IMR-90 (cell line): ENCODE data around the gene NPS. TPM values are rescaled to one million over a fixed set of nuclear protein-coding genes. Genes with fewer than 3 reads are reported as not detected.

Experiments
- ATAC-seq: fragments of 200-7000 bp; cut with Tn5 transposase; 2 replicates; pipeline ENCODE4 v1.9.1; 2020; ENCODE audit warnings: low read depth, mild to moderate bottlenecking, moderate library complexity
- BruUV-seq: library from RNA; stranded (reverse); fragments of 400-500 nt; replicated peaks from 2 replicates; lab custom pipeline; 2021; lab: Mats Ljungman, UMichigan
- CTCF ChIA-PET: fragments of 300-600 bp; formaldehyde crosslinking; extraction: SDS; loops from one replicate; lab custom pipeline; 2021; ENCODE audit warnings: antibody characterized with exemption; lab: Yijun Ruan, JAX
- POLR2A ChIA-PET: fragments of 300-600 bp; sonication (Branson Sonifier 250); formaldehyde crosslinking; loops from one replicate; lab custom pipeline; 2022; ENCODE audit warnings: antibody characterized with exemption; ENCODE audit not compliant: unreplicated experiment; lab: Charles Lee
- DNase-seq: peaks from one replicate; pipeline ENCODE4 v3.0.0; 2013
- H2AFZ ChIP-seq: replicated peaks from 2 replicates; pipeline ENCODE3; 2013; ENCODE audit warnings: low read length, mild to moderate bottlenecking; ENCODE audit not compliant: poor library complexity
- H2AK5ac ChIP-seq: 2 replicates; pipeline ENCODE4 v1.6.1; 2013; ENCODE audit warnings: low read depth, low read length, inconsistent platforms
- H2AK9ac ChIP-seq: replicated peaks from 2 replicates; pipeline ENCODE3; 2013; ENCODE audit warnings: mild to moderate bottlenecking, low read depth, low read length, moderate library complexity; ENCODE audit not compliant: poor library complexity
- H2BK120ac ChIP-seq: 2 replicates; pipeline ENCODE4 v1.6.1; 2013; ENCODE audit warnings: low read depth, low read length, inconsistent platforms
- H2BK15ac ChIP-seq: 3 replicates; pipeline ENCODE4 v1.6.1; 2013; ENCODE audit warnings: low read depth, low read length, inconsistent platforms
- H2BK20ac ChIP-seq: 2 replicates; pipeline ENCODE4 v1.6.1; 2013; ENCODE audit warnings: low read depth, mild to moderate bottlenecking, inconsistent platforms, low read length, moderate library complexity
- H2BK5ac ChIP-seq: 2 replicates; pipeline ENCODE4 v1.6.1; 2013; ENCODE audit warnings: mild to moderate bottlenecking, low read depth, low read length, inconsistent platforms; ENCODE audit not compliant: poor library complexity, severe bottlenecking
- H3K14ac ChIP-seq: replicated peaks from 2 replicates; pipeline ENCODE4 v1.6.1; 2013; ENCODE audit warnings: low read depth, low read length, inconsistent platforms
- H3K18ac ChIP-seq: 2 replicates; pipeline ENCODE4 v1.6.1; 2013; ENCODE audit warnings: low read depth, low read length, control low read depth
- H3K23ac ChIP-seq: 2 replicates; pipeline ENCODE4 v1.6.1; 2013; ENCODE audit warnings: low read depth, low read length, inconsistent platforms
- H3K27ac ChIP-seq: 2 replicates; pipeline ENCODE4 v1.5.1; 2013; ENCODE audit warnings: mild to moderate bottlenecking, control low read depth, low read length; ENCODE audit not compliant: insufficient read depth
- H3K27me3 ChIP-seq: 2 replicates; pipeline ENCODE4 v1.6.1; 2013; ENCODE audit warnings: low read length; ENCODE audit not compliant: control insufficient read depth, insufficient read depth
- H3K36me3 ChIP-seq: 2 replicates; pipeline ENCODE4 v1.6.1; 2013; ENCODE audit warnings: low read length, mixed read lengths; ENCODE audit not compliant: control insufficient read depth, insufficient read depth
- H3K4ac ChIP-seq: 2 replicates; pipeline ENCODE4 v1.6.1; 2013; ENCODE audit warnings: low read depth, low read length, inconsistent platforms
- H3K4me1 ChIP-seq: 2 replicates; pipeline ENCODE4 v1.6.1; 2013; ENCODE audit warnings: low read length, mixed read lengths; ENCODE audit not compliant: control insufficient read depth, insufficient read depth
- H3K4me2 ChIP-seq: 2 replicates; pipeline ENCODE4 v1.6.1; 2013; ENCODE audit warnings: low read depth, mild to moderate bottlenecking, control low read depth, low read length, moderate library complexity
- H3K4me3 ChIP-seq: 2 replicates; pipeline ENCODE4 v1.5.1; 2013; ENCODE audit warnings: low read depth, mild to moderate bottlenecking, control low read depth, low read length, moderate library complexity; ENCODE audit not compliant: insufficient read depth
- H3K56ac ChIP-seq: 2 replicates; pipeline ENCODE4 v1.6.1; 2013; ENCODE audit warnings: low read length, inconsistent platforms; ENCODE audit not compliant: insufficient read depth; ENCODE audit errors: extremely low read depth
- H3K79me1 ChIP-seq, 2 experiments: 2 replicates each; pipeline ENCODE4 v1.6.1; 2013; ENCODE audit warnings: low read length in 2 of 2, inconsistent platforms in 1 of 2, low read depth in 1 of 2
- H3K9ac ChIP-seq: 2 replicates; pipeline ENCODE4 v1.6.1; 2013; ENCODE audit warnings: low read depth, low read length, control low read depth
- H3K9me1 ChIP-seq: 2 replicates; pipeline ENCODE4 v1.6.1; 2013; ENCODE audit warnings: low read length, inconsistent platforms; ENCODE audit not compliant: insufficient read depth
- H3K9me3 ChIP-seq: 2 replicates; pipeline ENCODE4 v1.6.1; 2013; ENCODE audit warnings: low read length; ENCODE audit not compliant: control insufficient read depth, insufficient read depth
- H4K20me1 ChIP-seq: 2 replicates; pipeline ENCODE4 v1.6.1; 2013; ENCODE audit warnings: low read length, inconsistent platforms; ENCODE audit not compliant: insufficient read depth
- H4K5ac ChIP-seq: 2 replicates; pipeline ENCODE4 v1.6.1; 2013; ENCODE audit warnings: mild to moderate bottlenecking, low read depth, low read length, control low read depth
- H4K8ac ChIP-seq, 2 experiments: 2 replicates each; pipeline ENCODE4 v1.6.1; 2013; ENCODE audit warnings: low read depth in 2 of 2, low read length in 2 of 2, control low read depth in 1 of 2, inconsistent platforms in 1 of 2
- H4K91ac ChIP-seq: 2 replicates; pipeline ENCODE4 v1.6.1; 2013; ENCODE audit warnings: low read depth, low read length, inconsistent platforms; ENCODE audit not compliant: insufficient read depth
- CEBPB ChIP-seq: IDR thresholded peaks from 2 replicates; pipeline ENCODE4 v1.6.1; 2012; ENCODE audit warnings: low read depth, low read length, improper control_type of control experiment
- CHD1 ChIP-seq: IDR thresholded peaks from 2 replicates; pipeline ENCODE4 v1.6.1; 2012; ENCODE audit warnings: low read depth, low read length, improper control_type of control experiment
- MAFK ChIP-seq: IDR thresholded peaks from 2 replicates; pipeline ENCODE4 v1.6.1; 2012; ENCODE audit warnings: low read depth, low read length, improper control_type of control experiment
- RCOR1 ChIP-seq: IDR thresholded peaks from 2 replicates; pipeline ENCODE4 v1.6.1; 2012; ENCODE audit warnings: mild to moderate bottlenecking, low read length, improper control_type of control experiment; ENCODE audit not compliant: insufficient replicate concordance
- RFX5 ChIP-seq: IDR thresholded peaks from 2 replicates; pipeline ENCODE4 v1.8.0; 2012; ENCODE audit warnings: low read depth, mild to moderate bottlenecking, low read length, moderate library complexity
- SMC3 ChIP-seq: fragments of 150-350 bp; IDR thresholded peaks from 2 replicates; pipeline ENCODE4 v1.6.1; 2016; ENCODE audit warnings: low read depth, mild to moderate bottlenecking, antibody characterized with exemption, low read length, moderate library complexity
- WGBS, 2 experiments: methylation state at CpG; one replicate each; pipeline versions ENCODE4 v1.1.5 to v1.1.7; 2013; ENCODE audit warnings: missing lambda C conversion rate in 2 of 2; ENCODE audit not compliant: insufficient read length in 1 of 2; ENCODE audit errors: extremely low coverage in 2 of 2; 5-methylcytosine and 5-hydroxymethylcytosine counted together
- dilution Hi-C: fragments of 300-500 bp; cut with HindIII; formaldehyde crosslinking; loops from one replicate; pipeline ENCODE4 v1.14.3; 2018; ENCODE audit warnings: low sequenced_read_pairs; ENCODE audit not compliant: unreplicated experiment
- in situ Hi-C: fragments of 300-500 bp; cut with MboI; formaldehyde crosslinking; loops from 3 replicates; pipeline ENCODE4 v1.14.3; 2019; ENCODE audit warnings: low sequenced_read_pairs, inconsistent platforms, mixed read lengths
- intact Hi-C: fragments of 100-400 bp; cut with micrococcal nuclease; formaldehyde crosslinking; loops from 2 replicates; pipeline ENCODE4 v1.10.0; 2022
- polyA plus RNA-seq, 3 experiments: library from polyadenylated mRNA; depleted of rRNA; stranded (reverse); fragments of >200 nt; gene quantifications; 2 replicates each; pipeline ENCODE4 v1.2.3, GENCODE V29; 2012; ENCODE audit warnings: low replicate concordance in 1 of 3
- total RNA-seq: library from RNA; depleted of rRNA; stranded (reverse); fragments of >200 nt; gene quantifications from 2 replicates; pipeline ENCODE4 v1.2.3, GENCODE V29; 2012

Gene NPS
- total and polyA plus RNA-seq, 2 of the 4 experiments (the other 2 are of a cell fraction) = not detected

GRCh38 chr10:127537924-127538323, 11.2 kb upstream of the NPS start:
- H3K27me3 ChIP-seq = no peaks in the 10 kb centered on the region
- no peak overlapping the region for H2AK5ac ChIP-seq
- ChIA-PET POLR2A (no interaction called here), CTCF (no interaction called here)
- no peak for DNase-seq
- no peak overlapping the region for H4K91ac ChIP-seq
- H3K14ac ChIP-seq = no peak overlapping the region
- H3K4me1 ChIP-seq = no peaks in the 10 kb centered on the region
- intact Hi-C loops = no loop called here
- no peak overlapping the region for H3K23ac ChIP-seq
- no CpG with 5 or more reads among the region's 8 CpGs for WGBS, 2 experiments
- no peak overlapping the region for H3K18ac ChIP-seq
- dilution Hi-C loops = no loop called here
- no TSS peak for BruUV-seq
- no peaks in the 10 kb centered on the region for H3K36me3 ChIP-seq
- no peak overlapping the region for H3K4me3 ChIP-seq
- no peak overlapping the region for H2AK9ac ChIP-seq
- H3K9me1 ChIP-seq = no peaks in the 10 kb centered on the region
- in situ Hi-C loops = no loop called here
- no peak overlapping the region for H4K5ac ChIP-seq
- no peak overlapping the region for H3K9ac ChIP-seq
- H2BK20ac ChIP-seq = no peak overlapping the region
- no peak overlapping the region for H3K4ac ChIP-seq
- no peak overlapping the region for H3K56ac ChIP-seq
- H3K9me3 ChIP-seq = peaks cover 15% of the 10 kb centered on the region
- no peaks in the 10 kb centered on the region for H4K20me1 ChIP-seq
- no peak overlapping the region for H4K8ac ChIP-seq
- no peak overlapping the region for H2BK15ac ChIP-seq
- no peak overlapping the region for H3K4me2 ChIP-seq
- no peak overlapping the region for H2AFZ ChIP-seq
- no peaks in the 10 kb centered on the region for H3K79me1 ChIP-seq
- H2BK5ac ChIP-seq = no peak overlapping the region
- H3K27ac ChIP-seq = no peak overlapping the region
- TF ChIP-seq MAFK (no peak), RFX5 (no peak), CEBPB (no peak), RCOR1 (no peak), SMC3 (no peak), CHD1 (no peak)
- ATAC-seq = no peak
- no peak overlapping the region for H2BK120ac ChIP-seq
